GM23338 (cell line): ENCODE data around the gene CD44. TPM values are rescaled to one million over a fixed set of nuclear protein-coding genes. Genes with fewer than 3 reads are reported as not detected.

ENCODE experiments used
- ATAC-seq: fragments of 200-7000 bp; cut with Tn5 transposase; 3 replicates; pipeline ENCODE4 v1.9.1; 2020
- DNase-seq: peaks from one replicate; pipeline ENCODE4 v3.0.0-alpha.2; 2015; ENCODE audit warnings: low spot score
- H2AFZ ChIP-seq: fragments of 200-600 bp; sonication (generic); 2 replicates; pipeline ENCODE4 v1.8.0; 2016; ENCODE audit warnings: antibody characterized with exemption, mild to moderate bottlenecking, moderate library complexity
- H3F3A ChIP-seq: fragments of 200-600 bp; sonication (generic); replicated peaks from 2 replicates; pipeline ENCODE4 v1.8.0; 2017; ENCODE audit warnings: antibody characterized with exemption, mixed run types, low read depth
- H3K27ac ChIP-seq: fragments of 200-600 bp; sonication (generic); 2 replicates; pipeline ENCODE4 v1.6.1; 2016; ENCODE audit warnings: low read depth
- H3K27me3 ChIP-seq: fragments of 200-600 bp; sonication (generic); 2 replicates; pipeline ENCODE4 v1.8.0; 2016; ENCODE audit warnings: mild to moderate bottlenecking, mixed run types, moderate library complexity; ENCODE audit not compliant: insufficient read depth
- H3K36me3 ChIP-seq: fragments of 200-600 bp; sonication (generic); 2 replicates; pipeline ENCODE4 v1.8.0; 2016; ENCODE audit warnings: mild to moderate bottlenecking; ENCODE audit not compliant: insufficient read depth
- H3K4me1 ChIP-seq: fragments of 200-600 bp; sonication (generic); 2 replicates; pipeline ENCODE4 v1.8.0; 2016; ENCODE audit warnings: mild to moderate bottlenecking, moderate library complexity; ENCODE audit not compliant: insufficient read depth
- H3K4me2 ChIP-seq: fragments of 200-600 bp; sonication (generic); 2 replicates; pipeline ENCODE4 v1.7.1; 2017; ENCODE audit warnings: mixed run types
- H3K4me3 ChIP-seq: fragments of 200-600 bp; sonication (generic); 2 replicates; pipeline ENCODE4 v1.6.1; 2016; ENCODE audit warnings: mixed run types
- H3K79me2 ChIP-seq: fragments of 200-600 bp; sonication (generic); replicated peaks from 2 replicates; pipeline ENCODE4 v1.8.0; 2017; ENCODE audit warnings: mild to moderate bottlenecking; ENCODE audit not compliant: insufficient read depth
- H3K9me2 ChIP-seq: fragments of 200-600 bp; sonication (generic); 2 replicates; pipeline ENCODE4 v1.8.0; 2017; ENCODE audit not compliant: insufficient read depth
- H4K20me1 ChIP-seq: fragments of 200-600 bp; sonication (generic); replicated peaks from 2 replicates; pipeline ENCODE4 v1.8.0; 2017; ENCODE audit warnings: mild to moderate bottlenecking; ENCODE audit not compliant: insufficient read depth
- H3K27ac Mint-ChIP-seq: 2 replicates; pipeline ENCODE4 v1.8.0; 2020; ENCODE audit warnings: inconsistent platforms, mild to moderate bottlenecking, moderate library complexity, mixed read lengths
- H3K27me3 Mint-ChIP-seq: 3 replicates; pipeline ENCODE4 v1.8.0; 2022; ENCODE audit warnings: low read depth, mild to moderate bottlenecking, moderate library complexity, mixed read lengths, inconsistent platforms; ENCODE audit not compliant: insufficient read depth, poor library complexity
- H3K36me3 Mint-ChIP-seq: 3 replicates; pipeline ENCODE4 v1.8.0; 2021; ENCODE audit warnings: low read depth, mild to moderate bottlenecking, inconsistent platforms, moderate library complexity, mixed read lengths
- H3K4me1 Mint-ChIP-seq: 3 replicates; pipeline ENCODE4 v1.8.0; 2020; ENCODE audit warnings: mild to moderate bottlenecking, inconsistent platforms, mixed read lengths
- H3K4me3 Mint-ChIP-seq: 3 replicates; pipeline ENCODE4 v1.8.0; 2021; ENCODE audit warnings: moderate library complexity, mild to moderate bottlenecking, inconsistent platforms, mixed read lengths
- H3K9me3 Mint-ChIP-seq: 3 replicates; pipeline ENCODE4 v1.8.0; 2020; ENCODE audit warnings: moderate library complexity, mild to moderate bottlenecking, inconsistent platforms, mixed read lengths
- CREB1 ChIP-seq: fragments of 250-450 bp; sonication (Bioruptor Pico); IDR thresholded peaks from 2 replicates; pipeline ENCODE4 v1.5.0; 2020; ENCODE audit warnings: low read depth, mild to moderate bottlenecking, moderate library complexity
- CTCF ChIP-seq, 2 experiments: fragments of 200-600 bp in 1 of 2; sonication (generic) in 1 of 2; conservative IDR thresholded peaks; 2 replicates each; pipeline versions ENCODE4 v1.5.1 to v1.6.1; 2016 to 2017; ENCODE audit warnings: antibody characterized with exemption in 2 of 2, low read depth in 2 of 2, mild to moderate bottlenecking in 2 of 2, moderate library complexity in 1 of 2
- EZH2 ChIP-seq: fragments of 200-600 bp; sonication (generic); IDR thresholded peaks from one replicate; pipeline ENCODE4 v1.8.0; 2017; ENCODE audit warnings: antibody characterized with exemption, mild to moderate bottlenecking, low read depth; ENCODE audit not compliant: unreplicated experiment
- EZH2phosphoT487 ChIP-seq: fragments of 200-600 bp; sonication (generic); IDR thresholded peaks from one replicate; pipeline ENCODE4 v1.8.1; 2018; ENCODE audit warnings: antibody characterized with exemption; ENCODE audit not compliant: unreplicated experiment
- JUNB ChIP-seq: IDR thresholded peaks from one replicate; pipeline ENCODE4 v1.6.1; 2016; ENCODE audit warnings: antibody characterized with exemption; ENCODE audit not compliant: unreplicated experiment
- NANOG ChIP-seq: IDR thresholded peaks from 2 replicates; pipeline ENCODE4 v1.6.1; 2016; ENCODE audit warnings: antibody characterized with exemption, borderline replicate concordance
- POLR2AphosphoS5 ChIP-seq: IDR thresholded peaks from 2 replicates; pipeline ENCODE4 v1.6.1; 2016; ENCODE audit warnings: antibody characterized with exemption, low read depth
- REST ChIP-seq: IDR thresholded peaks from one replicate; pipeline ENCODE4 v1.6.1; 2018; ENCODE audit warnings: antibody characterized with exemption; ENCODE audit not compliant: unreplicated experiment
- STAT1 ChIP-seq: IDR thresholded peaks from one replicate; pipeline ENCODE4 v1.6.1; 2016; ENCODE audit warnings: antibody characterized with exemption; ENCODE audit not compliant: unreplicated experiment
- ZNF114 ChIP-seq: fragments of 250-450 bp; sonication (Bioruptor Pico); IDR thresholded peaks from 2 replicates; pipeline ENCODE4 v1.5.0; 2020; ENCODE audit warnings: mild to moderate bottlenecking, moderate library complexity
- ZNF462 ChIP-seq: fragments of 250-450 bp; sonication (Bioruptor Pico); IDR thresholded peaks from 2 replicates; pipeline ENCODE4 v1.5.0; 2020; ENCODE audit warnings: mild to moderate bottlenecking, moderate library complexity
- polyA plus RNA-seq: library from polyadenylated mRNA; unstranded; fragments of >200 nt; fragmentation: Nextera tagmentation; extraction: Ambion mirVana; gene quantifications from 2 replicates; pipeline ENCODE4 v1.2.1, GENCODE V29; 2016
- total RNA-seq: library from RNA; depleted of rRNA; stranded (reverse); fragments of >200 nt; shearing (Covaris generic); gene quantifications from 2 replicates; pipeline ENCODE4 v1.2.3, GENCODE V29; 2014

The CD44 gene
- total and polyA plus RNA-seq, 2 experiments from 2014 or later = 4.0 to 10.1 TPM

GRCh38 chr11:35261197-35261596 is 122.2 kb downstream of the CD44 start:
- DNase-seq = no peak
- H3K36me3 Mint-ChIP-seq = no peaks in the 10 kb centered on the region
- Histone ChIP-seq H3K9me2 (no peaks in the 10 kb centered on the region; the same call in 1 of the 2 replicates), H3K4me3 (no peak overlapping the region), H3K27ac (no peak overlapping the region), H4K20me1 (no peaks in the 10 kb centered on the region), H3F3A (no peaks in the 10 kb centered on the region), H3K4me1 (no peaks in the 10 kb centered on the region), H3K36me3 (no peaks in the 10 kb centered on the region), H3K79me2 (no peaks in the 10 kb centered on the region), H3K4me2 (no peak overlapping the region), H2AFZ (no peak overlapping the region), H3K27me3 (no peaks in the 10 kb centered on the region)
- H3K9me3 Mint-ChIP-seq = no peaks in the 10 kb centered on the region
- no peaks in the 10 kb centered on the region for H3K27me3 Mint-ChIP-seq
- no peak for TF ChIP-seq ZNF114
- no peaks in the 10 kb centered on the region for H3K4me1 Mint-ChIP-seq
- H3K27ac Mint-ChIP-seq = no peak overlapping the region
- no peak overlapping the region for H3K4me3 Mint-ChIP-seq
- ATAC-seq = no peak

GRCh38 chr11:35262056-35262455 is 123.1 kb downstream of the CD44 start:
- no peak overlapping the region for H3K27ac ChIP-seq
- TF ChIP-seq EZH2phosphoT487 (no peak), ZNF462 (CRISPR knock-in tag) (no peak), CREB1 (CRISPR knock-in tag) (no peak), CTCF (conservative IDR thresholded peaks at IDR 0.05; ENCODE audit: low read depth in 2 of 2) (no peak), JUNB (no peak), NANOG (no peak), POLR2AphosphoS5 (no peak), STAT1 (no peak), REST (no peak), EZH2 (no peak)
- no peaks in the 10 kb centered on the region for H3K9me3 Mint-ChIP-seq

More at GRCh38 chr11:35262056-35262455, 123.1 kb downstream of the CD44 start:
- no peaks in the 10 kb centered on the region for H3K27me3 Mint-ChIP-seq
- no peaks in the 10 kb centered on the region for H3K36me3 Mint-ChIP-seq
- no peaks in the 10 kb centered on the region for H3K4me1 Mint-ChIP-seq
- DNase-seq = no peak
- H3K79me2 ChIP-seq = no peaks in the 10 kb centered on the region
- H3K9me2 ChIP-seq = no peaks in the 10 kb centered on the region; the same call in 1 of the 2 replicates
- no peak overlapping the region for H2AFZ ChIP-seq
- no peak overlapping the region for H3K4me3 ChIP-seq
- H3K27me3 ChIP-seq = no peaks in the 10 kb centered on the region
- no peak for ATAC-seq
- no peak overlapping the region for H3K4me2 ChIP-seq
- no peaks in the 10 kb centered on the region for H3F3A ChIP-seq
- H3K36me3 ChIP-seq = no peaks in the 10 kb centered on the region
- H3K4me3 Mint-ChIP-seq = no peak overlapping the region
- H3K27ac Mint-ChIP-seq = no peak overlapping the region
- no peaks in the 10 kb centered on the region for H3K4me1 ChIP-seq
- H4K20me1 ChIP-seq = no peaks in the 10 kb centered on the region
